H1 (cell line): Measurements from ENCODE around the gene DNAAF6.

Experiments
- EGR1 ChIP-seq: IDR thresholded peaks from 2 replicates; pipeline ENCODE4 v1.6.1; 2011; ENCODE audit warnings: low read depth, low read length, borderline replicate concordance
- EP300 ChIP-seq, 2 experiments: IDR thresholded peaks; 1 replicate in 1 of 2; 2 replicates in 1 of 2; pipeline ENCODE4 v1.6.1; 2011 to 2012; ENCODE audit warnings: low read depth in 2 of 2, low read length in 2 of 2, mild to moderate bottlenecking in 2 of 2, borderline replicate concordance in 1 of 2, inconsistent platforms in 1 of 2, moderate library complexity in 1 of 2
- TF ChIP-seq, protein P1 (sequence below), 3 experiments: IDR thresholded peaks; 1 replicate in 2 of 3; 2 replicates in 1 of 3; pipeline versions ENCODE4 v1.5.1 to v1.6.1; 2011; ENCODE audit warnings: low read length in 3 of 3, mild to moderate bottlenecking in 3 of 3, inconsistent platforms in 2 of 3, low read depth in 1 of 3, moderate library complexity in 1 of 3; ENCODE audit not compliant: insufficient read depth in 1 of 3; ENCODE audit errors: control extremely low read depth in 1 of 3

DNA sequence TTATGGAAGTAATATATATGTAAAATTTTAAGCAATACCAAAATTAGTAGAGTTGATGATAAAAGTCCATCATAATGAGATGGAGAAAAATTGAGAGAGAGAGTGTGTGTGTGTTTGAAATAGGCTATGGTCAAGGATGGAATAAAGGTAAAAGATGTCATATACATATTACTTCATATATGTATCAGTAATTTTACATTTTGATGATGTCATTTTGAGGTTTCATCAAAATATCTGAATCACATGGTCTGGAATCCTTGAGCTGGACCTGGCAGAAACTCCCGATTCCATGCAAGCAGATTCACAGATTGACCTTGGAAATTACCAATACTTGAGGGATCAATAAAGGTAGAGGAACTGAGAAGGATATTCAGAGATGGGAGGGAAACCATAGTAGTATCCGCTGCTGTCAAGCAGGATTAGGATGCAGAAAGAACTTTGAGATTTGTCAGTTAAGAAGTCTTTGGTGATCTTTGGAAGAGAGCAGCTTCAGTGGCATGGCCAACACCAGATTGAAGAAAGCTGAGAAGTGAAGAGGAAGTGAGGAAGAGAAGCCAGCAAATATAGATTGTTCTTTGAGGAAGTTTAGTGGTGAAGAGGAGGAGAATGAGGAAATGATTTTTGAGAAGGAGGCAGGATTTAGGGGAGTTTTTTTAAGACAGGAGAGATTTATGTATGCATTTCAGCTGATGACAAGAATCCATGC is 21.5 kb downstream of the DNAAF6 start:
- TF ChIP-seq, protein P1, sequence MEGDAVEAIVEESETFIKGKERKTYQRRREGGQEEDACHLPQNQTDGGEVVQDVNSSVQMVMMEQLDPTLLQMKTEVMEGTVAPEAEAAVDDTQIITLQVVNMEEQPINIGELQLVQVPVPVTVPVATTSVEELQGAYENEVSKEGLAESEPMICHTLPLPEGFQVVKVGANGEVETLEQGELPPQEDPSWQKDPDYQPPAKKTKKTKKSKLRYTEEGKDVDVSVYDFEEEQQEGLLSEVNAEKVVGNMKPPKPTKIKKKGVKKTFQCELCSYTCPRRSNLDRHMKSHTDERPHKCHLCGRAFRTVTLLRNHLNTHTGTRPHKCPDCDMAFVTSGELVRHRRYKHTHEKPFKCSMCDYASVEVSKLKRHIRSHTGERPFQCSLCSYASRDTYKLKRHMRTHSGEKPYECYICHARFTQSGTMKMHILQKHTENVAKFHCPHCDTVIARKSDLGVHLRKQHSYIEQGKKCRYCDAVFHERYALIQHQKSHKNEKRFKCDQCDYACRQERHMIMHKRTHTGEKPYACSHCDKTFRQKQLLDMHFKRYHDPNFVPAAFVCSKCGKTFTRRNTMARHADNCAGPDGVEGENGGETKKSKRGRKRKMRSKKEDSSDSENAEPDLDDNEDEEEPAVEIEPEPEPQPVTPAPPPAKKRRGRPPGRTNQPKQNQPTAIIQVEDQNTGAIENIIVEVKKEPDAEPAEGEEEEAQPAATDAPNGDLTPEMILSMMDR (IDR thresholded peaks at IDR 0.05; ENCODE audit: control extremely low read depth in 1 of 3, insufficient read depth in 1 of 3, low read depth in 1 of 3, low read length in 3 of 3) = no peak
- TF ChIP-seq EGR1 (no peak), EP300 (IDR thresholded peaks at IDR 0.05; ENCODE audit: borderline replicate concordance in 1 of 2, low read depth in 2 of 2, low read length in 2 of 2) (no peak)
